HG02759 (cell line): ENCODE results near the gene UCHL3.
"Not testable (repeated sequence)": the region's sequence is repeated elsewhere in the genome, so short reads cannot be mapped to it uniquely, and the experiment has no call there.

Experiments used
- ATAC-seq: cut with Tn5 transposase; IDR thresholded peaks from one replicate; pipeline ENCODE4 v1.9.1; 2021; ENCODE audit warnings: mild to moderate bottlenecking, moderate library complexity; ENCODE audit not compliant: unreplicated experiment

UCHL3 gene

DNA sequence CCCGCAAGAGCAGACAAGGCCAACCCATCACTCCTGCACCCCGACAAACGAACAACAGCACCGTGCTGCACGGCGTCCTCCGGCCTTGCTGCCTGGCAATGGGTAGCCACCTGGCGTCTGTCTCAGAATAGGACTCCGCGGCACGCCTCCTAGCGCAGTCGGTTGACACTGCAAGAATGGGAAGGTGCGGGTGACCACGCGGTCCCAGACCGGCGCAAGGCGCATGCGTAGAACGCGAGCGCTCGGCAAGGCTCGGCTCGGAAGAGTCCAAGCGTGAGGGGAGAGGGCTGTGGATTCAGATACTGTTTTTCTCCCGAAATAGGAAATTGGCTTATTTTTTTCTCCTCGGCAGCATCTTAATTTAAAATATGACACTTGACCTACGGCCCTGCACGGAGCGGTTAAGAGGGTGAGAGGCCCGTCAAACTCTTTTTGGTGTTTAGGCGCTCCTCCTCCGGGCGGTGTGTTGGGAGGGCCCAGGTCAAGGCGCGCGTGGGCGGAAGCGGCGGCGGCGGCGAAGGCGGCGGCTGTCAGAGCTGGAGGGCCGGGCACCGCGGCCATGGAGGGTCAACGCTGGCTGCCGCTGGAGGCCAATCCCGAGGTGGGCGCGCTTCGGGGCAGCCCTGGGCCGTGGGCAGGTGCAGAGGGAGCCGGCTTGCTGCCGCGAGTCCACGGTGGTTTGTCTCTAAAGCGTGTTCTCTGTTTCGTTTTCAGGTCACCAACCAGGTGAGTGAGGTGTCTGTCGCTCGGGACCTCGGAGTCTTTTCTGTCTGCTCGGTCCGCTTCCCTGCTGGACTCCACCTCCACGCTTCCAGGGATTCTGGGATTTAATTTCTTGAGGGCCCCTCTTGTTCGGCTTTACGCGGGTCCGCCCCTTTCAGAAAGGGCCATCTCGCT lies at the start of gene UCHL3:
Gene UCHL3, plus strand, starts transcription at position 530 of the 897 bp plus-strand sequence. Its CDS starts 30 bp downstream, at position 560.
- ATAC-seq: peak; percentile 96

DNA sequence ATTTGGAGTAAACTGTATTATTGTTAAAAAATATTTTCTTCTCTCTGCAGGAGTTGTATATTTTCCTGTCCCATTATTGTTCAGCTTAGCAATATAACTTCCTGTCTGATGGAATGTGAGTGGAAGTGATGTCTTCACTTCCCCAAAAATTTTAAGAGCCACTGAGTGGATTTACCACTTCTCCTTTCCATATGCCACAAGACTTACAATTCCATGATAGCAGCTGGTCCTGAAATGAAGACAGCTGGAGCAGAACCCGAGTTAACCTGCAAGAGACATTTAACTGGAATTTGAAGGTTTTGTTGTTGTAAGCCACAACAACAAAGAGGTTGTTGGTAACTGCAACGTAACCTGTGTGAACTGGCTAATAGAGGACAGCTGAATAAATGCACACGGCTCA lies 44.3 kb upstream of the UCHL3 start:
- no peak for ATAC-seq

- ATAC-seq: no peak
Observed at GRCh38 chr13:75506018-75506417, 43.6 kb upstream of the UCHL3 start.

DNA sequence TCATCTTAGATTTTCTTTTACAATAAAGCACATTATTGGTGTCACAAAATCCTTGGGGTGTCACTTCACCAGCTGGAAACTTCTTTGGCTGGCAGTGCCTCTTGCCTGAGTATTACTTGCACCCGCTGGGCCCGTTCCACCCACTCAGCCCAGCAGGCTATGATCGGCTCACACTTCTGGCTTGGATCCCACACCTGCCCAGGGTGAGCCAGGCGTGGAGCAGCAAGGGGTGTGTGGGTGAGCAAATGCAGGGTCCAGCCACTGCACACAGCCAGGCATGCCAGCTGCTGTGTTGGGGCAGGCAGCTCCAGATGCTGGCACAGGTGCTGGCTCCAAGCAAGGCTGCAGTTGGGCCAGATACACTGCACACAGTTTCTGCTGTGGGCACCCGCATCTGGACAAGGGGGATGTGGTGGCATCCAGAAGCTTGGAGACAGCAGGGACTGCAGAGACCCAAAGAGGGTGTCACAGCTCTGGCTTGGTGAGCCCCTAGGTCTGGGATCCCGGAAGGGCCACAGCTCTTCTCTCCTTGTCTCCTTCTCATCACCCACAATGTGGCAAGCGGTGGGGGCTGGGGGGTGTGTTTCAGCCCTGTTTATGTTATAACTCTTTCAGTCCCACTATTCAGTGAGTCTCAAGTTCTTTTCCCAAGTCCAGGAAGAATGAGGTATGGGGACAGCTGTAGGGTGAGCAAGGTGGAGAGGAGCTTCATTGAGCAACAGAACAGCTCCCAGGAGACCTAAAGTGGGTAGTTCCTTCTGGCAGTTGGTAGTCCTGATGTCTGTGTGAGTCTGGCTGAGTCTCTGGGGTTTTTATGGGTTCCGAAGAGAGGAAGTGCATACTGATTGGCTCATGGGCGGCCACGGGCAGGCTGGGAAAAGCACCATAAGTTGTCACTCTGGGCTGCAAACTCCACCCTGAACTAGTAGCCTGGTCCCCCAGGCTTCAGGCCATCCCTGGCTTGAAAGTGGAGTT lies 42.3 kb upstream of the UCHL3 start:
- peak; percentile 35 for ATAC-seq

DNA sequence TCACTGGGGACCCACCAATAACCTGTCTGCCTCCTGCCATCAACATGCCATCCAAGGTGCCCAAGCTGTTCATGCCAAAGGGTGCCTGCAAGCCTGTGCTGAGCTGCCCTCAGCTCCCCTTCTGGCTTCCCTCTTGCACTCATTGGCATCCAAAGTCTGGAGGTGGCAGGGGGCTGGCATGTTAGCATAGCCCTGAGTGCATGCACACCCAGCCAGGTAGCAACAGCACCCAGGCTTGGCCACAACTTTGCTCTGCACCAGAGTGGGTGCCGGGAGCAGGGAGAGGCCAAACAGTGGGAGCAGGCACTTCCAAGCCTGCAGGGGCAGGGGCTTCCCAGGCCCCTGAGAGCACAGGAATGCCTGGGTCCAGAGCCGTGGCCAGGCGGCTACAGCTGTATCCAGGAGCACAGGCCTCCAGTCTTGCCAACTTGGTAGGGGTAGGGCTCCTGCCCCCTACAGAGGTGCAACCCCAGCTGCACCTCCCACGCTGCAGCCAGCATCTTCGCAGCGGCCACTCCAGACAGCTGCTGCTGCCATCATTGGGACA lies 41.5 kb upstream of the UCHL3 start:
- no peak for ATAC-seq

GRCh38 chr13:75511051-75511625 lies 38.5 kb upstream of the UCHL3 start:
- no peak for ATAC-seq

- ATAC-seq: peak; percentile 91
Observed at GRCh38 chr13:75512253-75512652, 37.3 kb upstream of the UCHL3 start.

- no peak for ATAC-seq
Observed at GRCh38 chr13:75513271-75513670, 36.3 kb upstream of the UCHL3 start.

DNA sequence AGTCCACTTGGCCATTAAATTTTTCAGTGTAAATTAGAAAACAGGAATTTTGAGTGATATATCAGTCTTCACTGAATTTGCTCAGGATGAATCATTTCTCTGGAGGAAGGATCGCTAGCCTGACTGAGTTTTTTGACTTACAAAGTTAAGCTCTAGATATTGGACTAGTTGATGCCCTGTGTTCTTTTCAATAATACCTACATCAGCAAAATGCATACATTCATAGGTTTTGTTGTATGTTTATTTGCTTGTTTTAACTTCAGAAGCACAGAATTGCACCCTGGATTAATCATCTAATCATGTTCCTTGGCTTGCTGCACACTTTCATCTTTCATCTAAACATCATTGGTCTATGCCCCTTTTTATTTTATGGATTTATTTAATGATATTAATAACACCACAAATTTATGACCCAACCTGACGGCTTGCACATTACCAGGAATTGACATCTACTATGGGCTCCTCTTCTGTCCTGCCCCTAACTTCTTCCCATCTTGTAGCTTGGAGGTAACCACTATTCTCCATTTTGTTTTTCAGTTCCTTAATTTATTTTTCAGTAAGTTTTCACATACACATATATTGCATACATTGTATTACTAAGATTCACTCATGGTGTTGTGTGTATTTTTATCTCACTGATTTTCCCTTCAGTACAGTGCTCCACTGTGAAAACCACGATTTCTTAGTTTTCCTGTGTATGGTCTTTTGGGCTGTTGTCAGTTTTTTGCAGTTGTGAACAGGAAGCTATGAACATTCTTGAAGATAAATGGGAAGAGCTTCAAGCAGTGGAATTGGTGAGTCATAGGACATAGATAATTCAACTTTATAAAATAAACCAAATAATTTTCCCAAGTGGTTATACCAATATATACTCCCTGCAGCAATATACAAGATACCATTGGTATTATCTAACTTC lies 35.3 kb upstream of the UCHL3 start:
- no peak for ATAC-seq

DNA sequence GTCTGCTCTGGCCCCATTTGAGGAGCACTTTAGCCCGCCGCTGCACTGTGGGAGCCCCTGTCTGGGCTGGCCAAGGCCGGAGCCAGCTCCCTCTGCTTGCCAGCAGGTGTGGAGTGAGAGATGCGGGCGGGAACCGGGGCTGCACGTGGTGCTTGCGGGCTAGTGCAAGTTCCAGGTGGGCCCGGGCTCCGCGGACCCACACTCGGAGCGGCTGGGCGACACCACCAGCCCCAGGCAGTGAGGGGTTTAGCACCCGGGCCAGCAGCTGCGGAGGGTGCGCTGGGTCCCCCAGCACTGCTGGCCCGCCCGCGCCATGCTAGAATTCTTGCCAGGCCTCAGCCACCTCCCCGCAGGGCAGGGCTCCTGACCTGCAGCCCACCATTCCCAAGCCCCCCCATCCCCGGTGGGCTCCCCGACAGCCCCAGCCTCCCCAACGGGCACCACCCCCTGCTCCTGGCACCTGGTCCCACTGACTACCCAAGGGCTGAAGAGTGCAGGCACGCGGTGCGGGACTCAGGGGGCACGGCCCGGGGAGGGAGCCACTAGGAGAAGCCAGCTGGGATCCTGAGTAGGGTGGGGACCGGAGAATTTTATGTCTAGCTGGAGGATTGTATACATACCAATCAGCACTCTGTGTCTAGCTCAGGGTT lies 31.0 kb upstream of the UCHL3 start:
- no peak for ATAC-seq

- ATAC-seq: no peak
Observed at GRCh38 chr13:75521956-75522355, 27.6 kb upstream of the UCHL3 start.

GRCh38 chr13:75530549-75530961 lies 19.0 kb upstream of the UCHL3 start:
- no peak for ATAC-seq

- no peak for ATAC-seq
Observed at GRCh38 chr13:75533861-75534260, 15.7 kb upstream of the UCHL3 start.

GRCh38 chr13:75537401-75538365 lies 11.9 kb upstream of the UCHL3 start, which contains the start of gene COMMD6:
COMMD6 (minus strand) TSS chr13:75537841; CDS start chr13:75537805, 36 bp downstream.
- peak; percentile 97 for ATAC-seq

GRCh38 chr13:75541287-75541686 lies 8.3 kb upstream of the UCHL3 start:
- no peak for ATAC-seq

DNA sequence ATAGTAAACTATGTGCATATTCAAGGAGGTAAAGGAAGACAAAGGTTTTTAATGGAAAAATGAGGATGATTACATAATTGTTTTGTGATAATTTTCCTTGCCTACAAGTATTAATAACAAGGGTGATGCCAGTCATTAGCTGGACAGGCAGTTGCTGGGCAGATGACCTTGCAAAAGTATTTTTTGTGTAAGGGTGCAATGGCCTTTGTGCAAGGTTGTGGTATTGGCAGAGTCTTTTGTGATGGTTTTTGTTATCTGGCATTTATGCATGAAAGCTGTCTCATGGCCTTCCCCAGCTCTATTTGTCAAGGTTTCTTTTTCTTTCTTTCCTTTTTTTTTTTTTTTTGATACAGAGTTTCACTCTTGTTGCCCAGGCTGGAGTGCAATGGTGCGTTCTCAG lies 7.6 kb upstream of the UCHL3 start:
- ATAC-seq: no peak

DNA sequence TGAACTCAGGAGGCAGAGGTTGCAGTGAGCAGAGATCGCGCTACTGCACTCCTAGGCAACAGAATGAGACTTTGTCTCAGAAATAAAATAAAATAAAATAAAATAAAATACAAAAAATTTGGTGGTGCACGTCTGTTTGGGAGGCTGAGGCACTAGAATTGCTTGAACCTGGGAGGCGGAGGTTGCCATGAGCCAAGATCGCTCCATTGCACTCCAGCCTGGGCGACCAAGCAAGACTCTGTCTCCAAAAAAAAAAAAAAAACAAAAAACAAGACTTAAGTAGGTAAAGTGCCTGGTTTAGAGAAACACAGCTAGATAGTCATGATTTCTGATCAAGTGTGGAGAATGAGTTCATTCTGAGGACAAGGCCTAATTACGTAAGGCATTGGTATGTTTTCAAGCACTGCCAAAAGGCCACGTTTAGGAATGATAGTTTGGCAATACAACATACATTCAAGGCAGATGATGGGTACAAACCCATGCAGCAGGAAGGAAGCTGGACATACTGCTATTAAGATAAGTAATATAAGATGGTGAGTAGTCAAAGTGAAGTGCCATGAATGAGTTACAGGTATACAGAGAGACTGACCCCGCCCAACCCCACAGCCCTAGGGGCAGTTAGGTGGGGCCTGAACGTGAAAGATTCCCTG lies 4.8 kb upstream of the UCHL3 start:
- ATAC-seq: no peak

DNA sequence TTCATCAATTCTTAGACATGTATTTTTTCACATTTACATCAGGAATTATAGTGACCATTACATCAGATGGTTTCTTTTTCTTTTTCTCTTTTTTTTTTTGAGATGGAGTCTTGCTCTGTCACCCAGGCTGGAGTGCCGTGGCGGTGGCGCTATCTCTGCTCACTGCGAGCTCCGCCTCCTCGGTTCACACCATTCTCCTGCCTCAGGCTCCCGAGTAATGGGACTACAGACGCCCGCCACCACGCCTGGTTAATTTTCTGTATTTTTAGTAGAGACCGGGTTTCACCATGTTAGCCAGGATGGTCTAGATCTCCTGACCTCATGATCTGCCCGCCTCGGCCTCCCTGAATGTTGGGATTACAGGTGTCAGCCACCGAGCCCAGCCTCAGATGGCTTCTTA lies 4.2 kb upstream of the UCHL3 start:
- not testable (repeated sequence) for ATAC-seq
